HL-60 (cell line): ENCODE measurements around the gene TPPP2.

Source experiments
- DNase-seq, 2 experiments: peaks; one replicate each; pipeline ENCODE4 v3.0.0-alpha.2; 2010 to 2020; ENCODE audit warnings: low read depth in 1 of 2, low spot score in 1 of 2
- H3K27ac ChIP-seq: fragments of 250-450 bp; sonication (Bioruptor Pico); replicated peaks from 2 replicates; pipeline ENCODE4 v1.5.1; 2020; ENCODE audit warnings: mild to moderate bottlenecking, moderate library complexity
- H3K27me3 ChIP-seq: fragments of 250-450 bp; sonication (Bioruptor Pico); 2 replicates; pipeline ENCODE4 v1.5.1; 2021; ENCODE audit warnings: mild to moderate bottlenecking, moderate library complexity; ENCODE audit not compliant: insufficient read depth, poor library complexity, severe bottlenecking
- H3K4me3 ChIP-seq: replicated peaks from 2 replicates; pipeline ENCODE4 v1.5.1; 2011; ENCODE audit warnings: mild to moderate bottlenecking, control low read depth, low read length; ENCODE audit not compliant: insufficient read depth
- GABPA ChIP-seq: IDR thresholded peaks from 2 replicates; pipeline ENCODE4 v1.6.1; 2012; ENCODE audit warnings: low read depth
- POLR2AphosphoS5 ChIP-seq: IDR thresholded peaks from 2 replicates; pipeline ENCODE4 v1.6.1; 2012; ENCODE audit warnings: low read depth
- SPI1 ChIP-seq: IDR thresholded peaks from 2 replicates; pipeline ENCODE4 v1.6.1; 2012; ENCODE audit warnings: low read depth, mild to moderate bottlenecking, borderline replicate concordance
- TF ChIP-seq, protein P1 (sequence below): IDR thresholded peaks from one replicate; pipeline ENCODE4 v1.5.1; 2011; ENCODE audit warnings: low read length, control low read depth, inconsistent platforms; ENCODE audit not compliant: insufficient read depth
- TF ChIP-seq, protein P2 (sequence below): IDR thresholded peaks from 2 replicates; pipeline ENCODE4 v1.6.1; 2012; ENCODE audit warnings: low read depth; ENCODE audit not compliant: insufficient replicate concordance

Gene TPPP2

DNA sequence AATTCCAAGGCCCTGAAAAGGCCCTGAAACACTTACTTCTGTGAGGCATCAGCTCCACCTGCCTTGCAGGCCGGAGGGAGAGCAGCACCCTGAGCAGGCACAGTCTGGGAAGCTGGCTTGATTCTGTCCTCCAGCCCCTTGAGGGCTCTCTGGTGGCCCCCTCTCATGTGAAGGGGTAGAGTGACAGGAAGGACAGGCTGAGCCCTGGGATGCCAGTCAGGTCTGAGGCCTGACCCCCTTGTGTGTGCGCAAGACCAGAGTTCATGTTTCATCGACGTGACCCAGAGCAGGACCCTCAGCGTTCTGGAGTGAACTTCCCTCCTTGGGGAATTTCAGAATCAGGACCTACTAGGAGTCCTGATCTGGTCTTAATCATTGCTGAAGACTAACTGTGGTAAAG is 28.9 kb downstream of the TPPP2 start:
- Histone ChIP-seq H3K4me3 (no peak overlapping the region), H3K27me3 (no peaks in the 10 kb centered on the region), H3K27ac (no peak overlapping the region)
- DNase-seq: no peak
- TF ChIP-seq, protein P1, sequence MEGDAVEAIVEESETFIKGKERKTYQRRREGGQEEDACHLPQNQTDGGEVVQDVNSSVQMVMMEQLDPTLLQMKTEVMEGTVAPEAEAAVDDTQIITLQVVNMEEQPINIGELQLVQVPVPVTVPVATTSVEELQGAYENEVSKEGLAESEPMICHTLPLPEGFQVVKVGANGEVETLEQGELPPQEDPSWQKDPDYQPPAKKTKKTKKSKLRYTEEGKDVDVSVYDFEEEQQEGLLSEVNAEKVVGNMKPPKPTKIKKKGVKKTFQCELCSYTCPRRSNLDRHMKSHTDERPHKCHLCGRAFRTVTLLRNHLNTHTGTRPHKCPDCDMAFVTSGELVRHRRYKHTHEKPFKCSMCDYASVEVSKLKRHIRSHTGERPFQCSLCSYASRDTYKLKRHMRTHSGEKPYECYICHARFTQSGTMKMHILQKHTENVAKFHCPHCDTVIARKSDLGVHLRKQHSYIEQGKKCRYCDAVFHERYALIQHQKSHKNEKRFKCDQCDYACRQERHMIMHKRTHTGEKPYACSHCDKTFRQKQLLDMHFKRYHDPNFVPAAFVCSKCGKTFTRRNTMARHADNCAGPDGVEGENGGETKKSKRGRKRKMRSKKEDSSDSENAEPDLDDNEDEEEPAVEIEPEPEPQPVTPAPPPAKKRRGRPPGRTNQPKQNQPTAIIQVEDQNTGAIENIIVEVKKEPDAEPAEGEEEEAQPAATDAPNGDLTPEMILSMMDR: no peak
- TF ChIP-seq POLR2AphosphoS5 (no peak), SPI1 (no peak), GABPA (no peak)
- TF ChIP-seq, protein P2, sequence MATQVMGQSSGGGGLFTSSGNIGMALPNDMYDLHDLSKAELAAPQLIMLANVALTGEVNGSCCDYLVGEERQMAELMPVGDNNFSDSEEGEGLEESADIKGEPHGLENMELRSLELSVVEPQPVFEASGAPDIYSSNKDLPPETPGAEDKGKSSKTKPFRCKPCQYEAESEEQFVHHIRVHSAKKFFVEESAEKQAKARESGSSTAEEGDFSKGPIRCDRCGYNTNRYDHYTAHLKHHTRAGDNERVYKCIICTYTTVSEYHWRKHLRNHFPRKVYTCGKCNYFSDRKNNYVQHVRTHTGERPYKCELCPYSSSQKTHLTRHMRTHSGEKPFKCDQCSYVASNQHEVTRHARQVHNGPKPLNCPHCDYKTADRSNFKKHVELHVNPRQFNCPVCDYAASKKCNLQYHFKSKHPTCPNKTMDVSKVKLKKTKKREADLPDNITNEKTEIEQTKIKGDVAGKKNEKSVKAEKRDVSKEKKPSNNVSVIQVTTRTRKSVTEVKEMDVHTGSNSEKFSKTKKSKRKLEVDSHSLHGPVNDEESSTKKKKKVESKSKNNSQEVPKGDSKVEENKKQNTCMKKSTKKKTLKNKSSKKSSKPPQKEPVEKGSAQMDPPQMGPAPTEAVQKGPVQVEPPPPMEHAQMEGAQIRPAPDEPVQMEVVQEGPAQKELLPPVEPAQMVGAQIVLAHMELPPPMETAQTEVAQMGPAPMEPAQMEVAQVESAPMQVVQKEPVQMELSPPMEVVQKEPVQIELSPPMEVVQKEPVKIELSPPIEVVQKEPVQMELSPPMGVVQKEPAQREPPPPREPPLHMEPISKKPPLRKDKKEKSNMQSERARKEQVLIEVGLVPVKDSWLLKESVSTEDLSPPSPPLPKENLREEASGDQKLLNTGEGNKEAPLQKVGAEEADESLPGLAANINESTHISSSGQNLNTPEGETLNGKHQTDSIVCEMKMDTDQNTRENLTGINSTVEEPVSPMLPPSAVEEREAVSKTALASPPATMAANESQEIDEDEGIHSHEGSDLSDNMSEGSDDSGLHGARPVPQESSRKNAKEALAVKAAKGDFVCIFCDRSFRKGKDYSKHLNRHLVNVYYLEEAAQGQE: no peak

DNA sequence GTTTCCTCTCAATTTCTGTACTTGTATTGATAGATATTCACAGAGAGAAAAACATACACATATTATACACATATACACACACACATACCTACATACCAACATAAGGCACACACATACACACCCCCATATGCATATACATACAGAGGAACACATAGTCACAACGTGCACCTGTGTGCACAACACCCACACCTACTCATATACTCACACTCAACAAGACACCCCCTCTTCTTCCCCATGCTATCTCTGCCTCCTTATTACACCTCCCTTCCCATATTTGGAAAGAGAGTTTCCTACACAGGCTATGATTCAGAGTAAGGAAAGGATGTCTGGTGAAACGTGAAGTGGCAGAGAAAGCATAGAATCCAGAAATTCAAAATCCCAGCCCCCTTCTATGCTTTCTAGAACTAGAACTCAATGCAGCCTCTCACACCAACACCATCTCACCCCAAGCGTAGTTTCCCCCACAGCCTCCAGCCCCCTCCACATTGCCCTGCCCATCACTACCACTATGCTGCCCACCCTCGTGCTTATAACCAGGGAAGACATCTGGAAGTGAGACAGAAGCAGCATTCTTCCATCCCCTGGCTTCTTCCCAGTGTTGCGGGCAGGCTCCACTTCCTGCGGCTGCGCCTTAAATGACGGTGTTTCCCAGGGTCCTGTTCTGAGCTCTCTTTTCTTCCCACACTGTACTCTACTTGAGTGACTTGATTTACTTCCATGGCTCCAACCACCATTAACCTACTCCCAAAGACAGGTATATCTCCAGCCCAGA is 30.0 kb downstream of the TPPP2 start:
- no peak for DNase-seq
- TF ChIP-seq, protein P1: no peak
- no peak for TF ChIP-seq SPI1
- TF ChIP-seq GABPA: no peak
- TF ChIP-seq, protein P2: no peak
- TF ChIP-seq POLR2AphosphoS5: no peak
- H3K27ac ChIP-seq: no peak overlapping the region
- no peak overlapping the region for H3K4me3 ChIP-seq
- no peaks in the 10 kb centered on the region for H3K27me3 ChIP-seq

DNA sequence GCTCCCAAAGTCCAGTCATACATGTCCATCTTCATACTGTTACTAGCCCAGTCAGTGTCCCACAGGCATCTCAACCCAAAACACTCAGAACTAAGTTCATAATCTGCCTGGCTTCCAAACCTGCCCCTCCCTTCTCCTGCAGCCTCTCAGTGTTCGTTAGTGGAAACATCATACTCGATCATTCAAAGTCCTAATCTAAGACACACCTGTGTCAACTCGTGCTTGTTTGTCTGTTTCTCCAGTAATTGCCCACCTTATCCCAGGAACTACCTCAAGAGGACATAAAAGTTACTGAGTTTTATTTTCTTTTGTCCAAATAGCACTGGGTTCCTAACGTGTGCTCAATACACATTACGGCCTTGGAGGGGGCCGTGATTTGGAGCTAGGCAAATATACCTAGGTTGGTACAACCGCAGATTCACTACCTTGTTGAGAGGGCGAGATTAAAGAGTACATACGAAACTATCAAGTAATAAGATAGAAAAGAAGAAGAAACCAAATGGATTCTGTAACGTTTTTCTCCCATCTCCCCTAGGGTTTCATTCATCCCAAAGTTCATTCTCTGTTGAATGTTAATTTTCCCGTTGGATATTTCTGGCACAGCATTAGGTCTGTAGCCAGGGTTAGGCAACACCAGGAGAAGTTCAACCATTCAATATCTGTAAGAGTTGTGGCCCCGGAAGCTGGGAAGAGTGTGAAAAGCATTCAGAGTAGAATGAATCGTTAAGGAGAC is 30.8 kb downstream of the TPPP2 start:
- TF ChIP-seq POLR2AphosphoS5: no peak
- no peak for TF ChIP-seq GABPA
- H3K27me3 ChIP-seq: no peaks in the 10 kb centered on the region
- no peak for DNase-seq
- no peak overlapping the region for H3K4me3 ChIP-seq
- H3K27ac ChIP-seq: no peak overlapping the region

DNA sequence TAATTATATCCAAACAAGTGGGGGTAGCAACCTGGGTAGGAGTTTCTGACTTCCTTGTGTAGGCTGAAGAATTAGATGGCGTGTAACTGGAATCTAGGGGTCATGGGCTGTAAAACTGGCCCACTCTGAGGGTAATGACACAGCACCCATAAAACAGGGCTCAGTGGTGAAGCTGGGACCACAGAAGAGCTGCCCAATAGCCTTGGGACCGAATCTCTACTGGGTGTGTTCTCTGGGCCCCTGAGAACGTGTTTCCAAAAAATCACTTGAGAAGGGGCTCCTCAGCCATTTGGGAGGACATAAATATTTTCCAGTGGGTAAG is 31.3 kb downstream of the TPPP2 start:
- Histone ChIP-seq H3K27me3 (no peaks in the 10 kb centered on the region), H3K27ac (no peak overlapping the region), H3K4me3 (no peak overlapping the region)
- DNase-seq: no peak
- no peak for TF ChIP-seq GABPA
- no peak for TF ChIP-seq SPI1
- no peak for TF ChIP-seq POLR2AphosphoS5
- TF ChIP-seq, protein P1: no peak
- TF ChIP-seq, protein P2: no peak
